BJ (cell line): ENCODE measurements around the gene KIRREL3. TPM values are rescaled to one million over a fixed set of nuclear protein-coding genes. Genes with fewer than 3 reads are reported as not detected.

ENCODE experiments used
- CTCF ChIA-PET: fragments of 350-600 bp; formaldehyde crosslinking; extraction: SDS; loops from one replicate; lab custom pipeline; 2021; ENCODE audit warnings: antibody characterized with exemption, inconsistent platforms; lab: Yijun Ruan, JAX
- POLR2A ChIA-PET: fragments of 300-600 bp; sonication (Branson Sonifier 250); formaldehyde crosslinking; extraction: SDS; loops from one replicate; lab custom pipeline; 2021; ENCODE audit warnings: antibody characterized with exemption; lab: Charles Lee
- DNase-seq: peaks from one replicate; pipeline ENCODE4 v3.0.0-alpha.2; 2011; ENCODE audit warnings: low read depth
- H3K27me3 ChIP-seq: 2 replicates; pipeline ENCODE4 v1.6.0; 2011; ENCODE audit warnings: low read length; ENCODE audit not compliant: control insufficient read depth, insufficient read depth
- H3K36me3 ChIP-seq: 2 replicates; pipeline ENCODE4 v1.5.1; 2011; ENCODE audit warnings: low read length; ENCODE audit not compliant: control insufficient read depth, insufficient read depth
- H3K4me3 ChIP-seq: 2 replicates; pipeline ENCODE4 v1.5.1; 2011; ENCODE audit warnings: low read depth, mild to moderate bottlenecking, control low read depth, low read length
- CTCF ChIP-seq: IDR thresholded peaks from 2 replicates; pipeline ENCODE4 v1.5.1; 2011; ENCODE audit warnings: low read depth, mild to moderate bottlenecking, control low read depth, inconsistent platforms, low read length, moderate library complexity; ENCODE audit not compliant: insufficient read depth
- polyA plus RNA-seq: library from polyadenylated mRNA; depleted of rRNA; stranded (reverse); fragments of >200 nt; gene quantifications from 2 replicates; pipeline ENCODE4 v1.2.3, GENCODE V29; 2011

KIRREL3 gene
- polyA plus RNA-seq, 1 experiment, result 19.6 TPM

GRCh38 chr11:126870021-126870420, 130.5 kb downstream of the KIRREL3 start:
- ChIA-PET CTCF (interaction anchor here (1.1 kb wide), 1 partner anchor 11 kb away, joined by 4 read pairs; no protein-coding TSS in a partner anchor), POLR2A (no interaction called here)
- no peak overlapping the region for H3K4me3 ChIP-seq
- DNase-seq, result no peak
- no peaks in the 10 kb centered on the region for H3K36me3 ChIP-seq
- no peaks in the 10 kb centered on the region for H3K27me3 ChIP-seq
- TF ChIP-seq CTCF, result no peak

GRCh38 chr11:126868741-126869140, 131.8 kb downstream of the KIRREL3 start:
- DNase-seq, result no peak
- ChIA-PET CTCF (interaction anchor here (1.6 kb wide), 1 partner anchor 10 kb away, joined by 4 read pairs; no protein-coding TSS in a partner anchor), POLR2A (no interaction called here)
- TF ChIP-seq CTCF, result no peak
- H3K4me3 ChIP-seq, result no peak overlapping the region
- no peaks in the 10 kb centered on the region for H3K36me3 ChIP-seq
- H3K27me3 ChIP-seq, result no peaks in the 10 kb centered on the region

- ChIA-PET POLR2A (no interaction called here), CTCF (no interaction called here)
- TF ChIP-seq CTCF, result no peak
- Histone ChIP-seq H3K27me3 (no peaks in the 10 kb centered on the region), H3K36me3 (no peaks in the 10 kb centered on the region), H3K4me3 (no peak overlapping the region)
- DNase-seq, result no peak
Observed at GRCh38 chr11:126864934-126865333, 135.6 kb downstream of the KIRREL3 start.

GRCh38 chr11:126863294-126863997, 137.1 kb downstream of the KIRREL3 start:
- TF ChIP-seq CTCF, result no peak
- no peak for DNase-seq
- ChIA-PET CTCF (interaction anchor here (0.6 kb wide), 2 partner anchors 33 to 69 kb away, joined by 3 read pairs; no protein-coding TSS in a partner anchor), POLR2A (no interaction called here)
- Histone ChIP-seq H3K36me3 (no peaks in the 10 kb centered on the region), H3K4me3 (no peak overlapping the region), H3K27me3 (no peaks in the 10 kb centered on the region)

- TF ChIP-seq CTCF, result no peak
- no peaks in the 10 kb centered on the region for H3K36me3 ChIP-seq
- no peaks in the 10 kb centered on the region for H3K27me3 ChIP-seq
- no peak overlapping the region for H3K4me3 ChIP-seq
- ChIA-PET CTCF (interaction anchor here (0.6 kb wide), 1 partner anchor 33 kb away, joined by 3 read pairs; no protein-coding TSS in a partner anchor), POLR2A (no interaction called here)
- no peak for DNase-seq
Observed at GRCh38 chr11:126862664-126863243, 137.8 kb downstream of the KIRREL3 start.
